HG03045 (cell line): Measurements from ENCODE around the gene CROCC2.

Experiments
- ATAC-seq: cut with Tn5 transposase; IDR thresholded peaks from one replicate; pipeline ENCODE4 v1.9.1; 2021; ENCODE audit warnings: mild to moderate bottlenecking, moderate library complexity; ENCODE audit not compliant: unreplicated experiment

CROCC2 gene

GRCh38 chr2:240891492-240892340, 14.4 kb upstream of the CROCC2 start:
- no peak for ATAC-seq

- no peak for ATAC-seq
These were observed 13.8 kb upstream of the CROCC2 start for GRCh38 chr2:240892356-240892755.

- no peak for ATAC-seq
These were observed 13.2 kb upstream of the CROCC2 start for GRCh38 chr2:240892925-240893324.

GRCh38 chr2:240893363-240893844, 12.7 kb upstream of the CROCC2 start:
- ATAC-seq, result no peak

- ATAC-seq, result no peak
These were observed 12.1 kb upstream of the CROCC2 start for GRCh38 chr2:240894006-240894405.

GRCh38 chr2:240894836-240895558, 11.1 kb upstream of the CROCC2 start:
- ATAC-seq, result no peak

GRCh38 chr2:240895656-240896388, 10.3 kb upstream of the CROCC2 start, which contains the start of gene MAB21L4:
MAB21L4 (minus strand) TSS chr2:240896156; CDS start chr2:240895997, 159 bp downstream.
- ATAC-seq, result no peak

GRCh38 chr2:240896394-240896793, 9.7 kb upstream of the CROCC2 start:
- no peak for ATAC-seq

- ATAC-seq, result no peak
These were observed 9.1 kb upstream of the CROCC2 start for GRCh38 chr2:240896871-240897692.

- no peak for ATAC-seq
These were observed 7.9 kb upstream of the CROCC2 start for GRCh38 chr2:240898108-240898730.

- no peak for ATAC-seq
These were observed 7.2 kb upstream of the CROCC2 start for GRCh38 chr2:240898731-240899467.

- no peak for ATAC-seq
These were observed 6.7 kb upstream of the CROCC2 start for GRCh38 chr2:240899468-240899865.

GRCh38 chr2:240900141-240900860, 5.8 kb upstream of the CROCC2 start:
- no peak for ATAC-seq

GRCh38 chr2:240901986-240902614, 4.0 kb upstream of the CROCC2 start:
- ATAC-seq, result no peak

GRCh38 chr2:240902615-240903041, 3.5 kb upstream of the CROCC2 start:
- no peak for ATAC-seq

GRCh38 chr2:240903191-240904060, 2.7 kb upstream of the CROCC2 start:
- ATAC-seq, result no peak
